ENCODE measurements around the gene RAB11FIP3.
A peak's percentile ranks its signal among the peaks of the same experiment; 100 is the strongest.

RAB11FIP3 gene

GRCh38 chr16:508884-509736 lies 83.7 kb downstream of the RAB11FIP3 start:
- no peak overlapping the region for H3K4me3 ChIP-seq (ENCODE audit: low read depth, low read length)
- peak; percentile 91 for DNase-seq (ENCODE audit: low read depth)
- TF ChIP-seq CTCF (IDR thresholded peaks at IDR 0.05; ENCODE audit: control insufficient read depth, extremely low read depth, insufficient read depth) = no peak

GRCh38 chr16:510066-510825 lies 84.8 kb downstream of the RAB11FIP3 start:
- H3K4me3 ChIP-seq (ENCODE audit: low read depth, low read length) = no peak overlapping the region
- DNase-seq (ENCODE audit: low read depth) = no peak
- TF ChIP-seq CTCF (IDR thresholded peaks at IDR 0.05; ENCODE audit: control insufficient read depth, extremely low read depth, insufficient read depth) = no peak

DNA sequence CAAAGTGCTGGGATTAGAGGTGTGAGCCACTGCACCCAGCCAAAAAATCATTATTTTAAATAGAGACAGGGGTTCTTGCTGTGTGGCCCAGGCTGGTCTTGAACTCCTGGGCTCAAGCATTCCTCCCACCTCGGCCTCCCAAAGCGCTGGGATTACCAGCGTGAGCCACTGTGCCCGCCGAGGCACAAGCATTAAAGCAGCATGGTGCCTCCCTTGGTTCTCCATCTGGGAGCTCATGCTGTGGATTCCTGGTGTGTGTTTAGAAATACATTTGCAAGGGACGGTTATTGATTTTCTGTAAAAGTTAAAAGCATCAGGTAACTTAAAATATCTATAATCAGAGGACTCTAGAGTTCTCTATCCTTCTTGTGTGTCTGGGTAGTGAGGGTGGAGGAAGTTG lies 87.4 kb downstream of the RAB11FIP3 start:
- no peak overlapping the region for H3K4me3 ChIP-seq (ENCODE audit: low read depth, low read length)
- no peak for TF ChIP-seq CTCF (IDR thresholded peaks at IDR 0.05; ENCODE audit: control insufficient read depth, extremely low read depth, insufficient read depth)
- DNase-seq (ENCODE audit: low read depth) = no peak

DNA sequence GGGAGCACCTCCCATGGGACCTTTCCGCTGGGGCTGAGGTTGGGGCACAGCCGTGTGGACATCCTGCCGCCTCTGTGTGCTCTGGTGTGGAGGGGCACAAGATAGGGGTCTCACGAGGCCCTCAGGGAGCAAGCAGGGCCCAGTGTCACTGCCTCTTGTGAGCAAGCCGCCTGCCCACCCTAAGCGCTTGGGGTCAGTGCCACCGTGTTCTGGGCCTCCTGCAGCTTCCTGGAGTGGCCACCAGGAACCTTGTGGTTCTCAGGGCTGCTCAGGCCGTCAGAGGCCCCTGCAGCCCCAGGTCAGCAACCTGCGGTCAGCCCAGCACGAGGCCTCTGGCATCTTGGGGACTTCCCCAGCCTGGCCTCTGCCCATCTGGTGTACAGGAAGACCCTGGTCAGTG lies 88.5 kb downstream of the RAB11FIP3 start:
- no peak for DNase-seq (ENCODE audit: low read depth)
- H3K4me3 ChIP-seq (ENCODE audit: low read depth, low read length) = no peak overlapping the region
- no peak for TF ChIP-seq CTCF (IDR thresholded peaks at IDR 0.05; ENCODE audit: control insufficient read depth, extremely low read depth, insufficient read depth)

GRCh38 chr16:515175-515938 lies 89.9 kb downstream of the RAB11FIP3 start:
- TF ChIP-seq CTCF (IDR thresholded peaks at IDR 0.05; ENCODE audit: control insufficient read depth, extremely low read depth, insufficient read depth) = no peak
- H3K4me3 ChIP-seq (ENCODE audit: low read depth, low read length) = no peak overlapping the region
- DNase-seq (ENCODE audit: low read depth) = no peak

GRCh38 chr16:515939-516226 lies 90.4 kb downstream of the RAB11FIP3 start:
- no peak for DNase-seq (ENCODE audit: low read depth)
- H3K4me3 ChIP-seq (ENCODE audit: low read depth, low read length) = no peak overlapping the region
- no peak for TF ChIP-seq CTCF (IDR thresholded peaks at IDR 0.05; ENCODE audit: control insufficient read depth, extremely low read depth, insufficient read depth)

Measured in LNCaP clone FGC (cell line).